NCI-H1417 treated with DMSO at 0.1 percent for 48 hours (cell line): ENCODE measurements around the gene HOXB3.

Source experiments
- DNase-seq: peaks from one replicate; lab custom pipeline; 2025; lab: John Stamatoyannopoulos, UW

The HOXB3 gene

GRCh38 chr17:48500435-48501426 lies 89.3 kb downstream of the HOXB3 start:
- DNase-seq: no peak

GRCh38 chr17:48499735-48500434 lies 90.2 kb downstream of the HOXB3 start:
- DNase-seq: no peak

DNA sequence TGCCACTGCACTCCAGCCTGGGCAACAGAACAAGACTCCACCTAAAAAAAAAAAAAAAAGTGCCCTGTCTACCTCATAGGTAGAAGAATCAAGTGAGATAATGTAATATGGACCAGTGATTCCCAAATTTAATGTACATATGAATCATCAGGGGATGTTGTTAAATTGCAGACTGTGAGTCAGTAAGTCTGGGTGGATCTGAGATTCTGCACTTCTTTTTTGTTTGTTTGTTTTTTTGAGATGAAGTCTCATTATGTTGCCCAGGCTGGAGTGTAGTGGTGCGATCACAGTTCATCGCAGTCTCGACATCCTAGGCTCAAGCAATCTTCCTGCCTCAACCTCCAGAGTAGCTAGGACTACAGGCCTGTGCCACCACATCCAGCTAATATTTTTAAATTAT lies 90.8 kb downstream of the HOXB3 start:
- DNase-seq: no peak
